ENCODE measurements around the gene NAV1.

The NAV1 gene

GRCh38 chr1:201495551-201496295 is 43.2 kb upstream of the NAV1 start:
- 0 out of 2 replicates have a peak overlapping the region, but pooled peaks have one; percentile 13 for H3K4me3 ChIP-seq (ENCODE audit: low read length)
- no peak for TF ChIP-seq CTCF (conservative IDR thresholded peaks at IDR 0.05; ENCODE audit: low read length)

GRCh38 chr1:201496296-201496690 is 42.6 kb upstream of the NAV1 start:
- no peak for TF ChIP-seq CTCF (conservative IDR thresholded peaks at IDR 0.05; ENCODE audit: low read length)
- H3K4me3 ChIP-seq (ENCODE audit: low read length) = 0 out of 2 replicates have a peak overlapping the region, but pooled peaks have one; percentile 13
- no peak for DNase-seq (ENCODE audit: low read depth)

More at GRCh38 chr1:201495551-201496295, 43.2 kb upstream of the NAV1 start:
- DNase-seq (ENCODE audit: low read depth) = peak; percentile 73

- no peak overlapping the region for H3K4me3 ChIP-seq (ENCODE audit: low read length)
- no peak for TF ChIP-seq CTCF (conservative IDR thresholded peaks at IDR 0.05; ENCODE audit: low read length)
- no peak for DNase-seq (ENCODE audit: low read depth)
Measured at GRCh38 chr1:201497935-201498509, 40.9 kb upstream of the NAV1 start.

- no peak for DNase-seq (ENCODE audit: low read depth)
- no peak overlapping the region for H3K4me3 ChIP-seq (ENCODE audit: low read length)
- TF ChIP-seq CTCF (conservative IDR thresholded peaks at IDR 0.05; ENCODE audit: low read length) = no peak; the same call in 1 of the 2 replicates
Measured at GRCh38 chr1:201498621-201499020, 40.3 kb upstream of the NAV1 start.

- H3K4me3 ChIP-seq (ENCODE audit: low read length) = no peak overlapping the region
- no peak for TF ChIP-seq CTCF (conservative IDR thresholded peaks at IDR 0.05; ENCODE audit: low read length)
- no peak for DNase-seq (ENCODE audit: low read depth)
Measured at GRCh38 chr1:201499191-201499590, 39.7 kb upstream of the NAV1 start.

GRCh38 chr1:201499795-201500669 is 38.9 kb upstream of the NAV1 start:
- no peak overlapping the region for H3K4me3 ChIP-seq (ENCODE audit: low read length)
- no peak for TF ChIP-seq CTCF (conservative IDR thresholded peaks at IDR 0.05; ENCODE audit: low read length)
- no peak for DNase-seq (ENCODE audit: low read depth)
